Nephron (organoid): ENCODE data around the gene RIMBP3B.
"Not testable (repeated sequence)": the region's sequence is repeated elsewhere in the genome, so short reads cannot be mapped to it uniquely, and the experiment has no call there.

Source experiments
- H3K27ac Mint-ChIP-seq, 3 experiments: 2 replicates each; pipeline ENCODE4 v1.8.0; 2020; ENCODE audit warnings: mixed read lengths in 3 of 3, mild to moderate bottlenecking in 2 of 3, moderate library complexity in 1 of 3
- H3K27me3 Mint-ChIP-seq: 2 replicates; pipeline ENCODE4 v1.8.0; 2021; ENCODE audit warnings: low read depth, mild to moderate bottlenecking, moderate library complexity, mixed read lengths
- H3K36me3 Mint-ChIP-seq: 2 replicates; pipeline ENCODE4 v1.8.0; 2020; ENCODE audit warnings: low read depth, mixed read lengths
- H3K4me1 Mint-ChIP-seq: 2 replicates; pipeline ENCODE4 v1.8.0; 2020; ENCODE audit warnings: mixed read lengths
- H3K4me3 Mint-ChIP-seq, 3 experiments: 2 replicates each; pipeline ENCODE4 v1.8.0; 2020; ENCODE audit warnings: mild to moderate bottlenecking in 3 of 3, mixed read lengths in 3 of 3, moderate library complexity in 2 of 3
- H3K9me3 Mint-ChIP-seq: 2 replicates; pipeline ENCODE4 v1.8.0; 2020; ENCODE audit warnings: mixed read lengths

The RIMBP3B gene, protein sequence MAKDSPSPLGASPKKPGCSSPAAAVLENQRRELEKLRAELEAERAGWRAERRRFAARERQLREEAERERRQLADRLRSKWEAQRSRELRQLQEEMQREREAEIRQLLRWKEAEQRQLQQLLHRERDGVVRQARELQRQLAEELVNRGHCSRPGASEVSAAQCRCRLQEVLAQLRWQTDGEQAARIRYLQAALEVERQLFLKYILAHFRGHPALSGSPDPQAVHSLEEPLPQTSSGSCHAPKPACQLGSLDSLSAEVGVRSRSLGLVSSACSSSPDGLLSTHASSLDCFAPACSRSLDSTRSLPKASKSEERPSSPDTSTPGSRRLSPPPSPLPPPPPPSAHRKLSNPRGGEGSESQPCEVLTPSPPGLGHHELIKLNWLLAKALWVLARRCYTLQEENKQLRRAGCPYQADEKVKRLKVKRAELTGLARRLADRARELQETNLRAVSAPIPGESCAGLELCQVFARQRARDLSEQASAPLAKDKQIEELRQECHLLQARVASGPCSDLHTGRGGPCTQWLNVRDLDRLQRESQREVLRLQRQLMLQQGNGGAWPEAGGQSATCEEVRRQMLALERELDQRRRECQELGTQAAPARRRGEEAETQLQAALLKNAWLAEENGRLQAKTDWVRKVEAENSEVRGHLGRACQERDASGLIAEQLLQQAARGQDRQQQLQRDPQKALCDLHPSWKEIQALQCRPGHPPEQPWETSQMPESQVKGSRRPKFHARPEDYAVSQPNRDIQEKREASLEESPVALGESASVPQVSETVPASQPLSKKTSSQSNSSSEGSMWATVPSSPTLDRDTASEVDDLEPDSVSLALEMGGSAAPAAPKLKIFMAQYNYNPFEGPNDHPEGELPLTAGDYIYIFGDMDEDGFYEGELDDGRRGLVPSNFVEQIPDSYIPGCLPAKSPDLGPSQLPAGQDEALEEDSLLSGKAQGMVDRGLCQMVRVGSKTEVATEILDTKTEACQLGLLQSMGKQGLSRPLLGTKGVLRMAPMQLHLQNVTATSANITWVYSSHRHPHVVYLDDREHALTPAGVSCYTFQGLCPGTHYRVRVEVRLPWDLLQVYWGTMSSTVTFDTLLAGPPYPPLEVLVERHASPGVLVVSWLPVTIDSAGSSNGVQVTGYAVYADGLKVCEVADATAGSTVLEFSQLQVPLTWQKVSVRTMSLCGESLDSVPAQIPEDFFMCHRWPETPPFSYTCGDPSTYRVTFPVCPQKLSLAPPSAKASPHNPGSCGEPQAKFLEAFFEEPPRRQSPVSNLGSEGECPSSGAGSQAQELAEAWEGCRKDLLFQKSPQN (N-terminal part only)

DNA sequence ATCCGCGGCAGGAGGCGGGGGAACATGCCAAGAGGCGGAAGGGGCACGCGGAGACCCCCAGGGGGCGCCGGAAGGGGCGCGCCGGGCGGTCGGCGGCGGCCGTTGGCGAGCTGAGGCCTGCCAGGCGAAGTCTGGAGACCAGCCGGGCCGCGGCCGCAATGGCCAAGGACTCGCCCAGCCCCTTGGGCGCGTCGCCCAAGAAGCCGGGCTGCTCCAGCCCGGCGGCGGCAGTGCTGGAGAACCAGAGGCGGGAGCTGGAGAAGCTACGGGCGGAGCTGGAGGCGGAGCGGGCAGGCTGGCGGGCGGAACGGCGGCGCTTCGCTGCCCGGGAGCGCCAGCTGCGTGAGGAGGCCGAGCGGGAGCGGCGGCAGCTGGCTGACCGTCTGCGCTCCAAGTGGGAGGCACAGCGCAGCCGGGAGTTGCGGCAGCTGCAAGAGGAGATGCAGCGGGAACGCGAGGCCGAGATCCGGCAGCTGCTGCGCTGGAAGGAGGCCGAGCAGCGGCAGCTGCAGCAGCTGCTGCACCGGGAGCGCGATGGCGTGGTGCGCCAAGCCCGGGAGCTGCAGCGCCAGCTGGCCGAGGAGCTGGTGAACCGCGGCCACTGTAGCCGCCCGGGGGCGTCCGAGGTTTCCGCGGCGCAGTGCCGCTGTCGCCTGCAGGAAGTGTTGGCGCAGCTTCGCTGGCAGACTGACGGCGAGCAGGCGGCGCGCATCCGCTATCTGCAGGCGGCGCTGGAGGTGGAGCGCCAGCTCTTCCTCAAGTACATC lies at the start of gene RIMBP3B:
Gene RIMBP3B, plus strand, starts transcription at position 51 of the 767 bp plus-strand sequence. Its CDS starts 108 bp downstream, at position 159.
- not testable (repeated sequence) for H3K27me3 Mint-ChIP-seq, H3K4me1 Mint-ChIP-seq, H3K9me3 Mint-ChIP-seq, H3K36me3 Mint-ChIP-seq, H3K4me3 Mint-ChIP-seq, H3K27ac Mint-ChIP-seq

DNA sequence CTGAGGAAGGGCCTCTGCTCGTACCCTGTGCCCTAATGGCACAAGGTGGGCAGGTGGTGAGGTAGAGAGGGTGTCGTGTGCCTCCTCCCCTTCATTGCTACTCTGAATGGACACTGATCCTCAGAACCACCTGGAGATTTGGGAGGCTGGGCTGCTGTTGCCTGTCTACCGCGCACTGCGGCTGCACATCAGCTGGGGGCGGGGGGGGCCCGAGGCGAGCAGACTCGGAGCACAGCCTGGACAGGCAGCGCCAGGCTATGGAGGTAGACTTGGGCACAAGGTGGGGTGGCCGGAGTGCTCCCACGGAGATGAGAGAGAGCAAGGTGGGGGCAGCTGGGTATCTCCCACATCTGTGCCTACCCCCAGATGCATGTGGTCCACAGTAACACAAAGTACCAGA lies 26.0 kb upstream of the RIMBP3B start:
- H3K36me3 Mint-ChIP-seq, H3K9me3 Mint-ChIP-seq, H3K27me3 Mint-ChIP-seq, H3K4me1 Mint-ChIP-seq, H3K4me3 Mint-ChIP-seq, H3K27ac Mint-ChIP-seq: not testable (repeated sequence)

DNA sequence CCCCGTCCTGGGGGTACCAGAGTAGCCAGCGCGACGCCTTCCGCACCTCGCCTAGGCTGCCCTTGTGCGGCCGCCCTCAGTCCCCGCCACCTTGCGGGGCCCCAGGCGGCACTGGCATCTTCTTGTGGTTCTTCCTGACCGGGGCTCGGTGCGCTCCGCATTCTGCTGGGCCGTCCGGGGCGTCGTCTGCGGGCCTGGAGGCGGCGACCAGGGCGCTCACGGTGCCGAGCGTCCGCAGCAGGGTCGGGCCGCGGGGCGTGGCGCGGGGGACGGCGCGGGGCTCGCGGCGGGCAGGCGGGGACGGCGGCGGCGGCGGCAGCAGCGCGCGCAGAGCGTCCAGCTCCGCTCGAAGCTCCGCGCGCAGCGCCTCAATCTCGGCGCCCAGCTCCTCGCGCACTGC lies 23.0 kb upstream of the RIMBP3B start:
- not testable (repeated sequence) for H3K36me3 Mint-ChIP-seq, H3K27ac Mint-ChIP-seq, H3K9me3 Mint-ChIP-seq, H3K4me3 Mint-ChIP-seq, H3K4me1 Mint-ChIP-seq, H3K27me3 Mint-ChIP-seq

DNA sequence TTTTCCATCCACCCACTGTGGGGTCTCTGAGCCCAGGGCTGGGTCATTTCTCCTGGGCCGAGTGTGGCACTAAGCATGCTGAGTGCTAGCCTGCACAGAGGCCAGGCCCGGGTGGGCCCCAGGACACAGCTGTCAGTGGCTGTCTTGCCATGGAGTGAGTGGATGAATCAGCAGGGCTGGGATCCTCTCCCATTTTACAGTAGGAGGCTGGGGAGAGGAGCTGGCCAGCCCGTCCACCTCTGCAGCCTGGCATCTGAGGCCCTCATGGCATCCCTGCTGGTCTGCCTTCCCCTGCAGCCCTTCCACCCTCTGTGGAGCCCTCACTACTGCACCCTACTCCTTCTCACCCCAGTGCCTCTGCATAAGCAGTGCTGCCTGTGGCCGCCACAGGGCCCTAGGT lies 21.1 kb upstream of the RIMBP3B start:
- H3K27me3 Mint-ChIP-seq, H3K36me3 Mint-ChIP-seq, H3K9me3 Mint-ChIP-seq, H3K27ac Mint-ChIP-seq, H3K4me3 Mint-ChIP-seq, H3K4me1 Mint-ChIP-seq: not testable (repeated sequence)

DNA sequence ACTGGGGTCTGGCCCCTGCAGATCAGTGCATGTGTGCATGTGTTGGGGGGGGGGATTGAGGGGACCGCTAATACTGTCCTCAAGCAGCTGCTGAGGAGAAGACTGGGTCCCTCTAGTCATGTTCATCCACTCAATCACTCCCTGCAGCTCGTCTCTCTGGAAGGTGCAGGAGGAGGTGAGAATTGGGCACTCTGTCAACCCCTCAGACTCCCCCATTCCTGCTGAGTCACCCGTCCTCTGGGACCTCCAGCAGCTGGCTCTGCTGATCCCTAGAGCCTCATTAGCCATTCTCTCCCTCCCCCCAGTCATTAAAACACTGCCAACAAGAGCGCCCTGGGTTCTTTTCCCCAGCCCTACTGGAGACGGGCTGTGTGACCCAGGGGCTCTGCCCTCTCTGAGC lies 20.5 kb upstream of the RIMBP3B start:
- H3K9me3 Mint-ChIP-seq, H3K4me3 Mint-ChIP-seq, H3K4me1 Mint-ChIP-seq, H3K27ac Mint-ChIP-seq, H3K27me3 Mint-ChIP-seq, H3K36me3 Mint-ChIP-seq: not testable (repeated sequence)

DNA sequence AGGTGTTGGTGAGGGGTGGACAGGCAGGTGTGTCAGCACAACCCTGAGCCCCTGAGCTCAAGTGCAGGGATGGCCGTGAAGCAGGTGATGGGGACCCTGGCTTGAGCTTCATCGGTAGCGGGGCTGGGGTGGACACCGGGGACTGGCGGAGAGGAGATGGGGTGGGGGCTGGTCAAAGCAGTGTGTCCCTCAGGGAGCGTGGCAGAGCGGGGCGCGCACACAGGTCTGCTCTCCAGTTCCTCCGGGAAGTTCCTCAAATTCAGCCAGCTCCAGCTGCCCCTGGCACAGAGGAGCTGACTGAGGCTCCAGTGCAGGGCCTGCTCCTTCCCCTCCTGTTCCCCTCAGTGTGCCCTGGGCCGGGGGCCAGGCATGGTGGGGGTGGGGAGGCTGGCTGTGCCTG lies 19.7 kb upstream of the RIMBP3B start:
- H3K4me3 Mint-ChIP-seq: not testable (repeated sequence)

DNA sequence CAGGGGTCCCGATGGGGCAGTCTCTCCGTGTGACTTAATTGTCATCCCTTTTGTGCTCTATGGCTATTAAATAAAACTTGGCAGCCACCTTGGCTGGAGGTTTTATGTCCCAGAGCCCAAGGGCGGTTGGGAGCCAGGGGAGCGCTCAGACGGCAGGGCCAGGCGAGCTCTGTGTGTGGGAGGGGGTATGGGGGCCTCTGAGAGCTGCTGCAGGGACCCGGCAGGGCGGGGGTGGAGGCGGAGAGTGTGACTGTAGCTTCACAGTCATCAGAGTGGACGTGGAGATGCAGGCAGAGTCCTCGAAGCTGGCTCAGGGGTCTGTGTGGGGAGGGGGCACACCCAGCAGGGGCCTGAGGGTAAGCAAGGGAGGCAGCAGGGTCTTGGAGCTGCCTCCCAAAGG lies 19.2 kb upstream of the RIMBP3B start:
- not testable (repeated sequence) for H3K36me3 Mint-ChIP-seq

More for the DNA sequence above, 19.7 kb upstream of the RIMBP3B start:
- not testable (repeated sequence) for H3K4me1 Mint-ChIP-seq, H3K36me3 Mint-ChIP-seq, H3K27me3 Mint-ChIP-seq, H3K9me3 Mint-ChIP-seq, H3K27ac Mint-ChIP-seq

DNA sequence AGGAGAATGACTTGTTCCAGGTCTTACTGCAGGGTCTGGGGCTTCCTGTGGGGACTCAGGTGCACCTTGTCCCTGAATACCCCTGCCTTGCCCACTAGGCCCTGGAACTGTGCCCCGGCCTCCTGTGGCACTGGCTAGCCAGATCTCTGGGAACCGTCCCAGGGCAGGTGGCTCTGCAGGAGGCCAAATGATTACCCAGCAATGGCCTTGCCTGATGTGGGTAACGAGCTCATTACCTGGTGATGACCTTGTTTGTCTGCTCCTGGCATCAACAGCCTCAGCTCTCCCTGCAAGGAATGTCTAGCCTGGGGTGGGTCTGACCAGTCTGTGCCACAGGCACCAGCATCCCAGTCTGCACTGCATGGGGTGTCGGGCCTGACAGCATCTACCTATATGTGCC lies 18.2 kb upstream of the RIMBP3B start:
- not testable (repeated sequence) for H3K4me1 Mint-ChIP-seq, H3K27ac Mint-ChIP-seq, H3K4me3 Mint-ChIP-seq, H3K9me3 Mint-ChIP-seq, H3K36me3 Mint-ChIP-seq, H3K27me3 Mint-ChIP-seq

More for the DNA sequence above, 19.2 kb upstream of the RIMBP3B start:
- not testable (repeated sequence) for H3K27me3 Mint-ChIP-seq, H3K27ac Mint-ChIP-seq, H3K4me3 Mint-ChIP-seq, H3K4me1 Mint-ChIP-seq, H3K9me3 Mint-ChIP-seq

DNA sequence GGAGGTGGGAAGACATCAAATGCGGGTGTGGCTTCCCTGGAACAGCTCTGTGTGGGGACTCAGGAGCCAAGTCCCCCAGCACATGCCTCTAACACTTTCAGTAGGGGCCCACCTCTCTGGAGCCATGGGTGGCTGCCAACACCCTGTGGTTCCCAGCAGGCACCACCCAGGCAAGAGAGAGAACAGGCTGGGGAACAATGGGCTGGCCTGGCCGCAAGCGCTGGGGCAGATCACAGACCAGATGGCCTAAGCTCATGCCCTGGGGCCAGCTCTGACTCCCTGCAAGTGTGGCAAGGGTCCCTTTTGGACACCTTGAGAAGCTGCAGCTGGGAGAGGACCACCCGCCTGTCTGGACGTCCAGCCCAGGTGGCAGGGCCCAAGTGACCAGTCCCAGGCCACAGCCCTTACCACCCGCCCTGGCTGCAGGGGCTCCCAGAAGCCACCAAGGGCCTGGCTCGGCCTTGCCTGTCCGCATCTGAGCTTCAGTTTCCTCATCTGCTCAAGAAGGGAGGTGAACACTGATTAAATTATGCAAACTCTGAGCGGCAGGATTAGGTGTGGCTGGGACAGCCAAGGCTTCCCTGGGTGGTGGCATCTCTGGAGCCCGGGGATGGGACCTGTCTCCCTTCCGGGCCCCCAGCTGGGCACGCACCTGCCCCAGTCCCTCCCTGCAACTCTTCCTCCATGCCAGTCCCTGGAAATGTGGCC lies 14.8 kb upstream of the RIMBP3B start:
- H3K36me3 Mint-ChIP-seq: not testable (repeated sequence)

DNA sequence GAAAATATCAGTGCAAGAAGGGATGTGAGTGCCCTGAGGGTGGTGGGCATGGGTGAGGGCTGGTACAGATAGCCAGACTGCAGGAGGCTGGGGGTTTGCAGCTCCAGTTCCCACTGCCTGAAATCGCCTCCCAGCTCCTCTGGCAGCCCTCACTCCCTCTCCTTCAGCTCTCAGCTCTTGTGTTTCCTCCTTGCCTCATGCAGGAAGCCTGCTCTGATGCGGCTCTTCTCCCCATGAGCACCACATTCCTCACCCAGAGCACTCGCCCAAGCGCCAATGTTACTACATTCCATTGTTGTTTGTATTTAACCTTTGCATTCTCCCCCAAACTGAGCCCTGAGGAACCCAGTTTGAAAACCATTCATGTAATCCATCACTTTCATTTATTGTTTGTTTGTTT lies 7.7 kb upstream of the RIMBP3B start:
- H3K9me3 Mint-ChIP-seq, H3K27ac Mint-ChIP-seq, H3K4me1 Mint-ChIP-seq, H3K4me3 Mint-ChIP-seq, H3K27me3 Mint-ChIP-seq, H3K36me3 Mint-ChIP-seq: not testable (repeated sequence)

More for the DNA sequence above, 14.8 kb upstream of the RIMBP3B start:
- not testable (repeated sequence) for H3K9me3 Mint-ChIP-seq, H3K27ac Mint-ChIP-seq, H3K27me3 Mint-ChIP-seq, H3K4me3 Mint-ChIP-seq, H3K4me1 Mint-ChIP-seq

DNA sequence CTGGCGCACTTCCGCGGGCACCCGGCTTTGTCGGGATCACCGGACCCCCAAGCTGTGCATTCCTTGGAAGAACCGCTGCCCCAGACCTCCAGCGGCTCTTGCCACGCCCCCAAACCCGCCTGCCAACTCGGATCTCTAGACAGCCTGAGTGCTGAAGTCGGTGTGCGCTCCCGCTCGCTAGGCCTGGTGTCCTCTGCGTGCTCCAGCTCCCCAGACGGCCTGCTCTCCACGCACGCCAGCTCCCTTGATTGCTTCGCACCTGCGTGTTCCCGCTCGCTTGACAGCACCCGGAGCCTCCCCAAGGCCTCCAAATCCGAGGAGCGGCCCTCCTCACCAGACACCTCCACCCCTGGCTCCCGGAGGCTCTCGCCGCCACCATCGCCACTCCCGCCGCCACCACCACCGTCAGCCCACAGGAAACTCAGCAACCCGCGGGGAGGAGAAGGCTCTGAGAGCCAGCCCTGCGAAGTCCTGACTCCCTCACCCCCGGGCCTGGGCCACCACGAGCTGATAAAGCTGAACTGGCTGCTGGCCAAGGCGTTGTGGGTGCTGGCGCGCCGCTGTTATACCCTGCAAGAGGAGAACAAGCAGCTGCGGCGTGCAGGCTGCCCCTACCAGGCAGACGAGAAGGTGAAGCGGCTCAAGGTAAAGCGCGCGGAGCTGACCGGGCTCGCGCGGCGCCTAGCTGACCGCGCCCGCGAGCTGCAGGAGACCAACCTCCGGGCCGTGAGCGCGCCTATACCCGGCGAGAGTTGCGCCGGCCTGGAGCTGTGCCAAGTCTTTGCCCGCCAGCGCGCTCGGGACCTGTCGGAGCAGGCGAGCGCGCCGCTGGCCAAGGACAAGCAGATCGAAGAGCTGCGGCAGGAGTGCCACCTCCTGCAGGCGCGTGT lies 1.2 kb downstream of the RIMBP3B start:
- H3K27me3 Mint-ChIP-seq, H3K27ac Mint-ChIP-seq, H3K36me3 Mint-ChIP-seq, H3K4me1 Mint-ChIP-seq, H3K4me3 Mint-ChIP-seq, H3K9me3 Mint-ChIP-seq: not testable (repeated sequence)

DNA sequence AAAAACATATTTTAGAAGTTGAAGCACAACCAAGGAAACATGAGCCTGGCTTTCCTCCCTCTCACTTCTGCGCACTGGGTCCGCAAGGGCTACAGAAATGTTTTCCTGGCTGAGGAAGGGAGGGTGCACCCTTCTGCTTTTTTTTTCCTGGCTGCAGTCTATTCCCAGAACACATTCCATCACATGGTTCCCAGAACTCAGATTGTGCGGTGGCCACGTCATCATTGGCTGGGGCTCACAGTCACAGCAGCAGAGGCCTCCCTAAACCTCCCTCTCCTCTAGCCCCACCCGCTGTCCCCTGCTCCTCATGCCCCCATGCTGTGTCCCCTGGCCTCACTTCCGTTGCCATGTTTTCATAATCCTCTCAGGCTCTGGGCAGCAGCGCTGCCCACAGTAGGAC lies 5.9 kb downstream of the RIMBP3B start:
- not testable (repeated sequence) for H3K4me3 Mint-ChIP-seq, H3K36me3 Mint-ChIP-seq, H3K27ac Mint-ChIP-seq, H3K9me3 Mint-ChIP-seq, H3K4me1 Mint-ChIP-seq, H3K27me3 Mint-ChIP-seq

DNA sequence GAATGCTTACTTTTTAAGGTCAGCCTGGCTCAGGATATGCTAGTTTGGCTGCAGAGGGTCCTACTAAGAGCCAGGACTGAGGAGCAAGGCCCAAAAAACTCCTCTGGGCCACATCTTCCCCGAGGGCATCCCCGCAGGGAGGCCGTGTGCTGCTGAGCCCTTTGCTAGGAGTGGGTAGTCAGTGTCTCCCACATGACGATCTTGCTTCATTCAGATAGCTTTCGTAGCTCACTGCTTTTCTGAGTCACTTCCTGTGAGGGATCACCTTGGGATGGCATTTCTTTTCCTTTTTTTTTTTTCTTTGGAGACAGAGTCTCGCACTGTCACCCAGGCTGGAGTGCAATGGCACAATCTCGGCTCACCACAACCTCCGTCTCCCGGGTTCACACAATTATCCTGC lies 6.5 kb downstream of the RIMBP3B start:
- H3K9me3 Mint-ChIP-seq, H3K4me1 Mint-ChIP-seq, H3K4me3 Mint-ChIP-seq, H3K36me3 Mint-ChIP-seq, H3K27ac Mint-ChIP-seq, H3K27me3 Mint-ChIP-seq: not testable (repeated sequence)
